Chondrocyte (in vitro differentiated cells): Measurements from ENCODE around the gene CEP89. TPM values are rescaled to one million over a fixed set of nuclear protein-coding genes. Genes with fewer than 3 reads are reported as not detected.
"Not testable (repeated sequence)": the region's sequence is repeated elsewhere in the genome, so short reads cannot be mapped to it uniquely, and the experiment has no call there.

ENCODE experiments used
- DNase-seq: peaks from one replicate; pipeline ENCODE4 v3.0.0; 2021; ENCODE audit warnings: mixed read lengths, low spot score
- H3K27ac Mint-ChIP-seq: one replicate; pipeline ENCODE4 v1.8.0; 2021; ENCODE audit warnings: mild to moderate bottlenecking, moderate library complexity, mixed read lengths; ENCODE audit not compliant: unreplicated experiment
- H3K27me3 Mint-ChIP-seq: 2 replicates; pipeline ENCODE4 v1.8.0; 2021; ENCODE audit warnings: low read depth, mixed read lengths
- H3K36me3 Mint-ChIP-seq: 2 replicates; pipeline ENCODE4 v1.8.0; 2021; ENCODE audit warnings: low read depth, mixed read lengths
- H3K4me1 Mint-ChIP-seq: 2 replicates; pipeline ENCODE4 v1.8.0; 2021; ENCODE audit warnings: low read depth, mild to moderate bottlenecking, mixed read lengths
- H3K4me3 Mint-ChIP-seq: one replicate; pipeline ENCODE4 v1.8.0; 2021; ENCODE audit warnings: mild to moderate bottlenecking, moderate library complexity, mixed read lengths; ENCODE audit not compliant: unreplicated experiment
- H3K9me3 Mint-ChIP-seq: 2 replicates; pipeline ENCODE4 v1.8.0; 2021; ENCODE audit warnings: low read depth, mixed read lengths
- CTCF ChIP-seq: fragments of 200-600 bp; sonication (generic); IDR thresholded peaks from 2 replicates; pipeline ENCODE4 v1.5.0; 2021; ENCODE audit warnings: antibody characterized with exemption, mild to moderate bottlenecking, moderate library complexity
- total RNA-seq: library from RNA; stranded (reverse); gene quantifications from 3 replicates; pipeline ENCODE4 v1.2.1, GENCODE V29; 2021

CEP89 gene
- total RNA-seq, 1 donor from 2014 or later = 29.8 TPM

GRCh38 chr19:32868206-32868950, 103.4 kb downstream of the CEP89 start:
- no peaks in the 10 kb centered on the region for H3K4me1 Mint-ChIP-seq
- H3K4me3 Mint-ChIP-seq = no peak overlapping the region
- TF ChIP-seq CTCF = no peak
- DNase-seq = peak; percentile 67
- H3K36me3 Mint-ChIP-seq = no peaks in the 10 kb centered on the region
- no peak overlapping the region for H3K27ac Mint-ChIP-seq
- H3K27me3 Mint-ChIP-seq = no peaks in the 10 kb centered on the region
- no peaks in the 10 kb centered on the region for H3K9me3 Mint-ChIP-seq

- H3K9me3 Mint-ChIP-seq, H3K36me3 Mint-ChIP-seq, H3K27me3 Mint-ChIP-seq, H3K4me3 Mint-ChIP-seq, H3K27ac Mint-ChIP-seq, H3K4me1 Mint-ChIP-seq: not testable (repeated sequence)
- DNase-seq = peak; percentile 13
Measured at GRCh38 chr19:32867436-32867835, 104.3 kb downstream of the CEP89 start.

- no peaks in the 10 kb centered on the region for H3K9me3 Mint-ChIP-seq
- H3K36me3 Mint-ChIP-seq = no peaks in the 10 kb centered on the region
- H3K27me3 Mint-ChIP-seq = no peaks in the 10 kb centered on the region
- no peak overlapping the region for H3K27ac Mint-ChIP-seq
- no peak overlapping the region for H3K4me3 Mint-ChIP-seq
- no peaks in the 10 kb centered on the region for H3K4me1 Mint-ChIP-seq
- TF ChIP-seq CTCF = no peak
- DNase-seq = peak; percentile 33
Measured at GRCh38 chr19:32866564-32867265, 105.0 kb downstream of the CEP89 start.

- H3K27me3 Mint-ChIP-seq = no peaks in the 10 kb centered on the region
- H3K36me3 Mint-ChIP-seq = no peaks in the 10 kb centered on the region
- H3K4me1 Mint-ChIP-seq = no peaks in the 10 kb centered on the region
- no peak for TF ChIP-seq CTCF
- H3K9me3 Mint-ChIP-seq = no peaks in the 10 kb centered on the region
- DNase-seq = peak; percentile 77
- no peak overlapping the region for H3K27ac Mint-ChIP-seq
- H3K4me3 Mint-ChIP-seq = no peak overlapping the region
Measured at GRCh38 chr19:32866061-32866460, 105.7 kb downstream of the CEP89 start.

GRCh38 chr19:32865326-32865725, 106.4 kb downstream of the CEP89 start:
- H3K4me1 Mint-ChIP-seq = no peaks in the 10 kb centered on the region
- no peak for TF ChIP-seq CTCF

More at GRCh38 chr19:32865326-32865725, 106.4 kb downstream of the CEP89 start:
- peak; percentile 72 for DNase-seq
- Mint-ChIP-seq H3K9me3 (no peaks in the 10 kb centered on the region), H3K27me3 (no peaks in the 10 kb centered on the region), H3K27ac (no peak overlapping the region), H3K4me3 (no peak overlapping the region), H3K36me3 (no peaks in the 10 kb centered on the region)
